GM12873 (cell line): ENCODE results near the gene CCDC188.

Source experiments
- TF ChIP-seq, protein P1 (sequence below): IDR thresholded peaks from 2 replicates; pipeline ENCODE4 v1.5.1; 2012; ENCODE audit warnings: low read depth, mild to moderate bottlenecking, moderate library complexity, low read length, control low read depth; ENCODE audit not compliant: insufficient read depth; ENCODE audit errors: missing control alignments

Gene CCDC188

DNA sequence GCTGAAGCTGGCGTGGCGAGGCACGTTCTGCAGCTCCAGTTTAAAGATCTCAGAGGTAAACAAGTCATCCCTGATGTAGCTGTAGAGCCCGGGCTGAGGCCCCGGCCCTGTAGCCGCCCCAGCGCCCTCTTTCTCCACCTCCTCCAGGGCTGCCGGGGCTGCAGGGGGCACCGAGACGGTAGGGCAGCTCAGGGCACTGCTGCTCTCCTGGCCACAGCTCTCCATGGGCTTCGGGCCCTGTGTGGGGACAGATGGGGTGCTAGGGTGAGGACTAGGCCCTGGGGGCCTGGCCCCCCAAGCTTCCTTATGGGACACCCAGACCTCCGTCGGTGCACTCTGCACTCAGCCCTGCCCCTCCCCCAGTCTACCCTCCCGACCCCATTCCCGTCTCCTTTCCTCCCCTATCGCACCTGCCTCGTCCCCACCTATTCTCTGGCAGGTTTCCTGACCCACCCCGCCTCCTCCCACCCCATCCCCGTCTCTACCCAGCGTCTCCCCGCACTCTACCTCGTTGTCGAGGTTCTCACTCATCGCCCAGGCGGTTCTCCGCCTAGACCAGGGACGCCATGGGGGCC, 34.4 kb downstream of the CCDC188 start:
- TF ChIP-seq, protein P1, sequence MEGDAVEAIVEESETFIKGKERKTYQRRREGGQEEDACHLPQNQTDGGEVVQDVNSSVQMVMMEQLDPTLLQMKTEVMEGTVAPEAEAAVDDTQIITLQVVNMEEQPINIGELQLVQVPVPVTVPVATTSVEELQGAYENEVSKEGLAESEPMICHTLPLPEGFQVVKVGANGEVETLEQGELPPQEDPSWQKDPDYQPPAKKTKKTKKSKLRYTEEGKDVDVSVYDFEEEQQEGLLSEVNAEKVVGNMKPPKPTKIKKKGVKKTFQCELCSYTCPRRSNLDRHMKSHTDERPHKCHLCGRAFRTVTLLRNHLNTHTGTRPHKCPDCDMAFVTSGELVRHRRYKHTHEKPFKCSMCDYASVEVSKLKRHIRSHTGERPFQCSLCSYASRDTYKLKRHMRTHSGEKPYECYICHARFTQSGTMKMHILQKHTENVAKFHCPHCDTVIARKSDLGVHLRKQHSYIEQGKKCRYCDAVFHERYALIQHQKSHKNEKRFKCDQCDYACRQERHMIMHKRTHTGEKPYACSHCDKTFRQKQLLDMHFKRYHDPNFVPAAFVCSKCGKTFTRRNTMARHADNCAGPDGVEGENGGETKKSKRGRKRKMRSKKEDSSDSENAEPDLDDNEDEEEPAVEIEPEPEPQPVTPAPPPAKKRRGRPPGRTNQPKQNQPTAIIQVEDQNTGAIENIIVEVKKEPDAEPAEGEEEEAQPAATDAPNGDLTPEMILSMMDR: no peak

DNA sequence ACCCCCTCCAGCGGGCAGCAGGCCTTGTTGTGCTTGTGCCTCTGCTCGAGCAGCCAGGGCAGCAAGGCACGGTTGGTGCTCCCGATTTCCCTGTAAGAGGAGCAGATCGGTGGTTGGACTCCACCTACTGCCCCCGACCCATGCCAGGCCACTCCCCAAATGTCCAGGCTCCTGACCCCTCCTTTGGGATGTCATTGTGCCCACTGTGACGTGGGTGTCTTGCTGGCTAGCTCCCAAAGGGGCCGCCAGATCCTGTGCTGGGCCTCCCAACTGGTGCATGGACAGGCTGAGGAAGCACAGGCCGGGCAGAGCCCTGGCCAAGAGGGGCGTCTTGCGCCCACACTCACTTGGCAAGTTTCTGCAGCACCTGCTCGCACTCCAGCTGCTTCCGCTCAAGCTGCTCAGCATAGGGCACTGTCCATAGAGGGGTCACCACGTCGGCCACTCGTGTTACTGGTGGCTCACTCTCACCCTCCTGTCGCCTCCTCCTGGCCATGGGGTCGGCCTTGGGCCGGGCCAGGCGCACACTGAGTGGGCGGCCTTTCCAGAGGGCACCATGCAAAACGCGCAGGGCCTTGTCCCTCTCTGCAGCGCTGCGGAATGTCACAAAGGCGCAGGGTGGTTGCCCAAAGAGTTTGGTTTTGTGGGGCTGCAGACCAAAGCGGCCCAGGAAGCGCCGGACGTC, 35.0 kb downstream of the CCDC188 start, which contains the start of gene RANBP1:
Gene RANBP1 (plus strand): TSS at position 414 of the 685 bp plus-strand sequence. CDS start 81 bp downstream, at position 495.
- TF ChIP-seq, protein P1: no peak

DNA sequence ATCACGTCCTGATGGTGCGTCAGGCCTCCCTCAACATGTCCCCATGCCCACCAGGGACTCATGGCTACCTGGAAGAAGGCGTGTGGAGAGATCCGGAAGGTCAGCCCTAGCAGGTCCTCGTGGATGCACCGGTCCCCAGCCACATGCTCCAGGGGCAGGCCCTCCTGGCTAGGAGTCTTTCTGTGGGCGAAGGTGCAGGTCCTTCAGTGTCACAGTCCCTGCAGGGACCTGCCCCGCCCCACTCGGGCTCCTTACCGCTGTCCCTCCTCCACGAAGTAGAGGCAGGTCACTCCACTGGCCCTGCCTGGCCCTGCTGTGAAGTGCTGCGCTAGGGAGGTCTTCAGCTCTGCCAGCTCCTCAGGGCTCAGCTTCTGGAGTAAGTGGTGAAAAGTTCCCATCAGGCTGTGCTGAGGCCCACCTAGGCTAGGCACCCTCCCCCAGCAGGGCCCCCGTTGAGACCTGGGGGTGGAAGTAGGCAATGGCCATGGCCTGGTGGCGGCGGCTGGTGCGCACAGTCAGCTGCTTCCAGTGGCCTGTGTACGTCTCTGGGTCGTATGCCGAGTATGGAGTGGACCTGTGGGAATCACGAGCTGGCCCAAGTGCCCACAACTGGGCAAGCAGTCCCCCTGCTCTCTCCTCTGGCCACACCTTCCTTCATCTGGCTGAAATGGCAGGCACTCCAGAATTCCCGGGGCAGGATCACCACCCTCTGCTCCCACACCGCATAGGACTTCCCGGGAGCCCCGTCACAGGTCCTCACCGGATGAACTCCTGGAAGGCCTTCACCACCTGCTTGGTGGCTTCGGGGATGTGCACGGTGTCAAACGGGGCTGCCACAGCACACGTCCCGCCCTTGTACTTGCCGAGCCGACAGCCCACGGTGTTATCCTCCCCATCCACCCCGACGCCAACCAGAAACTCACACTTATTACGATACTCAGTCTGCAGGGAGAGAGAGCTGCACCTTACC, 36.1 kb downstream of the CCDC188 start:
- TF ChIP-seq, protein P1: no peak

DNA sequence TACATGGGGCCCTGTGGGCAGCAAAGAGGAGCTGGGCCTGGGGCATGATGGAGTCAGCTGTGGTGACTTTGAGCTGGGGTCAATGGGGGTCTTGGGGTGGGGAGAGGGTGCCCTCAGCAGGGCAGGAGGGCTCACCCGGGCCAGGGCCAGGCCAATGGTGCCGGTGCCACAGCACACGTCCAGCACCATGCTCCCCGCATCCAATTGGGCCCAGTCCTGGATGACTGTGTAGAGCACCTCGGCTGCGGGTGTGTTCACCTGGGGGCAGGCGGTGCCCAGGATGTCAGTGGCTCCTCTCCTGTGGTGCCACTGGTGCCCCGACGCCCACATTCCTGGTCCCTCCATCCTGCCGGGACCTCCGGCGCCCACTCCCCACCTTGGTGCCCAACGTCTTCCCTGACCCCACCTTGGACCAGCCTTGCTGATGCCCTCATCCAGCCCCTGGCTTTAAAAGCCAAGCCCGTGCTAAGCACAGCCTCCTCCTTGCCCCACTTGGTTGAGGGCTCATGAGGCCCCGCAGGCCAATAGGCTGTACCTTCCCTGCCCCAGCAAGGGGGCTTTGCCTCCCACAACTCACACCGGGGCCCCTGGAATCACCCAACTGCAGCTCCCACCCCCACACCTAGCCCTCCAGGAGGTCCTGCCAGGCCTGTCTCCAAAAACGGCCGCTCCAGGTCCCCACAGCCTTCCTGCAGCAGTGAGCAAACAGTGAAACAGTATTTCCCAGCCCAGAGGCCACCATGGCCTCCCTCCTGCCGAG, 37.1 kb downstream of the CCDC188 start:
- TF ChIP-seq, protein P1: no peak

DNA sequence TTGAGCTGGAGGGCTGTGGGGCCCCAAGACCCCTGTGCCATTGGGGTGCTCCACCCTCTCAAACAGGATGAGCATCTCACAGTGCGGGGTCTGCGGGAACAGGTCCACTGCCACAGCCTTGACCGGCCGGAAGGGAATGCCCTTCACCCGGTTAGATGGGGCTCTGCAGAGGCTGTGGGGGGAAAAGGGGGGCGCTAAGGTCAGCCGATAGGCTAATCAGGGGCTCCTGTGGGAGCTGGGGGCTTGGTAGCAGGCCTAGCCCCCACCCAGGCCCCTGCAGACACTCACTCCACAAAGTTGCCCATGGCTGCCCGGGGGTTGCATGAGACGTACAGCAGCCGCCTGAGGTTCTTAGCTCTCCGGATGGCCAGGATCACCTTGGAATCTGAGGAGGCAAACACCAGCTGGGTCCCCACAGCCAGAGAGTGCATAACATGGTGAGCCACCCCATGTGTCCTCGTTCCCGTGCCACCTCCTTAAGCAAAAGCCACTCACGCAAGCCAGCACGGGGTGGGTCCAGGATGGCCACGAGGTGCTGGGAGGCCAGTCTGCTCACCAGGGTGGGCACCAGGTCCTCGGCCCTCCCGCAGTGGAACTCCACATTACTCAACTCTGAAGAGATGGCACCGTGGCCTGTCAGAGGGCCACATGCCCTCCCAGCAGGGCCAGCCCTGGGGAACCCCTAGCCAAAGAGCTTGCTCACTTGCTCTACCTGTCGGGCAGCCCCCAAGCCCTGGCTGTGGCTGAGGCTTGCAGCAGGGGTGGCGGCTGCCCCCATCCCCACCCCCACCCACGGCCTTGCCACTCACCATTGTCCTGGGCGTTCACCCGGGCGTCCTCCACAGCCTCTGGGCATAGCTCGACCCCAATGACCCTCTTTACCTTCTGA, 38.0 kb downstream of the CCDC188 start:
- TF ChIP-seq, protein P1: no peak
